ENCODE data around the gene CDH5.

CDH5 gene

DNA sequence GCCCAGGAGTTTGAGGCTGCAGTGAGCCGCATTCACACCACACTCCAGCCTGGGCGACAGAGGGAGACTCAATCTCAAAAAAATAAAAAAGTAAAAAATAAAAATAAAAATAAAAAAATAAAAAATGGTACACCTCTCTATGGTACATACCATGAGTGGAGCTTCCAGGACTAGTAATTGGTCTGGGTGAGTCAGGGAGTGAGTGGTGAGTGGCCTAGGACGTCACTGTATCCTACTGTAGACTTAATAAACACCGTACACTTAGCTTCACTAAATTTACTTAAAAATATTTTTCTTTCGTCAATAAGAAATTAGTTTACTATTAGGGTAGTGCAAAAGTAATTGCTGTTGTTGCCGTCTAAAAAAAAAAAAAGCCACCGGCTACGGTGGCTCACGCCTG lies 9.0 kb downstream of the CDH5 start:
- DNase-seq, result no peak

DNA sequence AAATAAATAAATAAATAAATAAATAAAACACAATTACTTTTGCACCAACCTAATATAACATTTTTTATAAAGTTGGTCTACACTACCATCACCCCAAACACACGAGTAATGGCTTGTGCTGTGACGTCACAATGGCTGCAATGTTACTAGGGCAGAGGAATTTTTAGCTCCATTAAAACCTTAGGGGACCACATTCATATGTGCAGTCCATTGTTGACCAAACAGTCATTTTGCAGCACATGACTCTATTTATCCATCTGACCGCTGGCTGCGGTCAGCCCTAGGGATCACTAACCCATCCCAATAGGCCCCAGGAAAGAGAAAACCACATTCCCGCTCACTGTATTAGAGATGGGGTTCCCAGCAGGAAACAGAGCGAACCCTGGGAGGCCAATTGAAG lies 9.6 kb downstream of the CDH5 start:
- DNase-seq, result no peak

DNA sequence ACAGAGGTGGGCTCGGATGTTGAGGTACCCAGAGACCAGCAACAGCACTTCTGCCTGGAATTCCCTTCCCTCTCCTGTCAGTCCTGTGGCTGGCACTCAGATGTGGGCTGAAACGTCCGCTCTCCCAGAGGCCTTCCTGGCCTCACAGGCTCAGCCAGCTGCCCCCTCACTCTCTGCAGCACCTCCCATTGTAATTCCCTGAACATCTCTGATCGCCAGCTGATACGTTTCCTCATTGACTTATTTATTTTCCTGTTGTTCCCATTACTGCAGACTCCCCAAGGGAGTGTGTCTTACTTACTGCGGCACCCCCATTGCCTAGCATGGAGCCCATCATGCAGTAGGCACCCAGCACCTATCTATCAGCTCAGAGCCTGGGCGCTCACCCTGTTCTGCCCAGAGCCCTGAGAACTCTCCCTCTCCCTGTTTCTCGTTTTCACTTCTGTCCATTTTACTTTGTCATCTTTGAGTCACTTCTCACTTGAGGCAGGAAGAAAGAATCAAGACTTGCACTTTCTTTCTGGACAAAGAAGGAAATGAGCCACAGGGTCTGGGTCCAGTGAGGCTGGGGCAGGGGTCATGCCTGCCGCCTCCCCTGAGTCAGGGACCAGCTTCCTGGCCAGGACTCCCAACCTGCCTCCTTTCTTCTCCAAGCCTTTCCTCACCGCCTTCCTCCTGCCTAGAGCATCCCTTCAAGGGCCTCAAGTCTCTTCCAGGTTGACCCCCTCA lies 10.2 kb downstream of the CDH5 start:
- DNase-seq, result no peak

DNA sequence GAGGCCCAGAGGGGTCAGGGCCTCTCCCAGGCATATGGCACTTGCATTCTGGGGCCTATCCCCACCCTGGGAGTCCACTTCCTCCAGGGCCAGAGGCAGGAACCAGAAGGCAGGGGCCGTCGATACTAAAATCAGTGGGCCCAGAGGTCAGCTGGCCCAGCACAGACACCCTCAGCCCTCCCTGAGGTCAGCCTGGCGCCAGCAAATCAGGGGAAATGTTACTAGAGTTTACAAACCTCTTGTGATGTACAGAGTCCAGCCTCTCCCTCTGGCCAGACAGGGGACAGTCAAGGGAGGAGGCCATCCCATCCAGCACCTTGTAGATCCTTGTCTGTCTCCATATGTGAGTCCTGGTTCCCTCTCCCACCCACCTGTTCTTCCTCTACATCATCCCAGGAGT lies 10.8 kb downstream of the CDH5 start:
- no peak for DNase-seq

DNA sequence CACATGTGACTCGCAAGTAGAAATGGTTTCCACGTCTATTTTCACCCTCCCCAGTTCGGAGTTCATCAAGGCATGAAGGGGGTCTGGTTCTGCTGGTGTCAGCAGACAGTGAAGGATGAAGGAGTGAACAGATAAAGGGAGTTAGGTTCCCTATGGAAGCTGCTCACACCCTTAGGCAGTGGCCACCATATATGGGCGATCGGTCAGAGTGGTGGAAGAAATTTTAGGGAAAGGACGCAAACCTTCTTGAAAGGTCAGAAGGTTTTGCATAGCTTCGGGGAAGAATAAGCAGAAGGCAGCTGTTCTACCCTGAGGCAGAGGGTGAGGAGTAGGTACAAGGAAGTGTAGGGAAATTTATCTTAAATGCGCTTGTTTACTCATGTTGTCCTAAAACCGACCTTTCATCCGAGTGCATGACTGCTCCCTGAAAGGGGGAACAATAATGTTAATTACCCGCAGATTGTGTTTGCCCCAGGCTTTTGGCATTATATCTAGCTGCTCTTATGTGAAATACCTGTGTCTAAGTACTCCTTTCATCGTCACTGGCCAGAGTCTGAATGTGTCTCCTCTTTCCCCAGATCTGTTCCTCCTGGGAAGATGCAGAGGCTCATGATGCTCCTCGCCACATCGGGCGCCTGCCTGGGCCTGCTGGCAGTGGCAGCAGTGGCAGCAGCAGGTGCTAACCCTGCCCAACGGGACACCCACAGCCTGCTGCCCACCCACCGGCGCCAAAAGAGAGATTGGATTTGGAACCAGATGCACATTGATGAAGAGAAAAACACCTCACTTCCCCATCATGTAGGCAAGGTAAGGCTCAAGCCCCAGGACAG lies 12.5 kb downstream of the CDH5 start:
- no peak for DNase-seq

DNA sequence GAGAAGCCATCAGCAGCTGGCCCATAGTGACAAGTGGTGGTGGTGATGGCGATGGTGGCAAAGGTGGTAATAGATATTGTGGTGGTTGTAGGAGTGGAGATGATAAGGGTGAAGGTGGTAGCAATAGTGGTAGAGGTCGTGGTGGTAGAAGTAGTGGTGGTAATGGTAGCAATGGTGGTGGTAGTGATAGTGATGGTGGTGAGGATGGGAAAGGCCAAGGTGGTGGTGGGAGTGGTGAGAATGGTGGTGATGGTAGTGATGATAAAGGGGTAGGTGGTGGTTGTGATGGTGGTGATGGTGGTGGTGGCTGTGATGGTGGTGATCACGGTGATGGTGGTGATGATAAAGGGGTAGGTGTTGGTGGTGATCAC lies 13.1 kb downstream of the CDH5 start:
- DNase-seq, result no peak

DNA sequence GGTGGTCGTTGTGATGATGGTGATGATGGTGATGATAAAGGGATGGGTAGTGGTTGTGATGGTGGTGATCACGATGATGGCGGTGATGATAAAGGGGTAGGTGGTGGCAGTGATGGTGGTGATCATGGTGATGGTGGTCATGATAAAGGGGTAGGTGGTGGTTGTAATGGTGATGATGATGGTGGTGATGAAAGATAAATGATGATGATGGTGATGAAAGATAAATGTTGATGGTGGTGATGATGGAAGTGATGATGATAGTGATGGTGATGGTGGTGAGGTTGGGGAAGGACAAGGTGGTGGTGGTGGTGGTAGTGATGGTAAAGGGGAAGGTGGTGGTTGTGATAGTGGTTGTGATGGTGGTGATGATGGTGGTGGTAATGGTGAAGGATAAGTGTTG lies 13.9 kb downstream of the CDH5 start:
- no peak for DNase-seq

DNA sequence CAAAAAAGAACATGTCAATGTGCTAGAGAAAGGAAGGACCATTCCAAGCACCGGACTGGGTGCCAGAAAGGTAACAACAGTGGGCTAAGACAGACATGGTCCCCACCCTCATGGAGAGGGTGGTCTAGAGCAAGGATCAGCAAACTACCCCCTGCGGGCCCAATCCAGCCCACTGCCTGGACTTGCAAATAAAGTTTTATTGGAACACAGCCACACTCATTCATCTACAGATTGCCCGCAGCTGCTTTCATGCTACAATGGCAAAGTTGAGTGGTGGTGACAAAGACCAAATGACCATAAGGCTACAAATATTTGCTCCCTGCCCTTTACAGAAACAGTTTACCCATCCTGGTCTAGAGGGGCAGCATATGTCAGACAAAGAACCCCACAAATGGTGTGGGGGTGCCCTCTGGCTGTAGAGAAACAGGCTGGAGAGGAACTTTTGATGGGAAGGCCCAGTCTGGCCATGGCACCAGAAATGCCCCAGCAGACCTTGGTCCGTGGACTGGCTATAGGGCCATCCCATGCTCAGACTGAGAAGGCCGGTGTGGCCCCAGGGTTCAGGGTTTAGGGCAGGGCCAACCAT lies 15.2 kb downstream of the CDH5 start:
- DNase-seq, result no peak

DNA sequence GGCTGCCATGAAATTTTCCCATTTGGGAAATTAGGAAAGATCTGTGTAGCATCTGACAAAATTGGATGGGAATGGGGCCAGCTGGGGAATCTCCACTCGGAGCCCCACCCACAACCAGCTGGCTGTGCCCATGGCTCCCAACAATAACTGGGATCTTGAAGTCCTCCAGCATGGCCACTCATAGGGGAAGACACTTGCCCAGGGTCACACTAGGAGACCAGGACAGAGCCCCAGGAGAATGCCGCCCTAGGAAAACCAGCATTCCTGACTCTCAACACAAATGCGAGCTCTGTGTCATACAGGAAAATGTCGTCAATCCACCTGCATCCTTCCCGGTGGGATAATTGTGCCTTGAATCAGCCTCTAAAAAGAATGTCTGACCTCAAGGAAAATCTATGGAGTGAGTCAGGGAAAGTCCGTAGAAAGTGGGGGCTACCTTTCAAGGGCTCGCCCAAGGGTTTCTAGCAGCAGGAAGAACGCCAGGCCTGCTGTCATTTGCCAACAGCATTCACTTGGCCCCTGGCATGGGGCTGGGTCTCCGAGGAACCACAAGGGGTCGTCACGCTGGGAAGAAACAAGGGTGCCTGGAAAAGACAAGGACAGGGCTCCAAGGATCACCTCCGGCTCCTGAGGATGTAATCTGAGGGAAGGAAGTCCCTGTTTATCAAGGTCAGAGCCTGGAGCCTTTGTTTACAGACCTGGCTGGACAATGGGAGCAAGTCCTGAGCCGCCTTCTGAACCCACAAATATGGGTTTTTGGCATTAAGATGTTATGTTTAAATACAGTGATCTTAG lies 15.9 kb downstream of the CDH5 start:
- DNase-seq, result no peak

DNA sequence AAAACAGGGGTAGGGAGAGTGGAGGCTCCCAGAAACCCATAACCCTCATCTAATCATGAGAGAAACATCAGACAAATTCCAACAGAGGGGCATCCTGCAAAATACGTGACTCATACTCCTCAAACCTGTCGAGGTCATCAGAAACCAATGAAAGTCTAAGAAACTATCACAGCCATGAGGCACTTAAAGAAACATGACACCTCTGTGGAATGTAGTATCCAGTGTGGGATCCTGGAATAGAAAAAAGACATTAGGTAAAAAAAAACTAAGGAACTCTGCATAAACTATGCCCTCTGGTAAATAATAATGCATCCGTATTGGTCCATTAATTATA lies 16.4 kb downstream of the CDH5 start:
- no peak for DNase-seq

DNA sequence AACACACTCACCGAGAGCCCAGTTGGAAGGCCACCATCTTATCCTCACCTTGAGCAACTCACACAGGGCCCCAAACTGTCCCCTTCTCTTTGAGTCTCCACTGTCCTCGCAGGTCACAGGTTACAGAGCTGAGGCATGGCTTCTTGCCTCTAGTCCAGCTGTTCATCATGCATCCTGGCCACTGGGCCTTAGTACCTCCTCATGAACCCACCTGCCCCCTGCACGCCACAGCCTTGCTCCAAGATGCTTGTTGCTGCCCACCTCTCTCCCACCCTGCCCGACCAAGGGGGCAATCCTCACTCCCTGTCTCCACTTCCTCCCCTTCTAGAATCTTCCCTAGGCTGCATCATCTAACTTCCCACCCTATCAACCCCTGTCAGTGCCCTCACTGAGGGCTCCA lies 17.1 kb downstream of the CDH5 start:
- no peak for DNase-seq

DNA sequence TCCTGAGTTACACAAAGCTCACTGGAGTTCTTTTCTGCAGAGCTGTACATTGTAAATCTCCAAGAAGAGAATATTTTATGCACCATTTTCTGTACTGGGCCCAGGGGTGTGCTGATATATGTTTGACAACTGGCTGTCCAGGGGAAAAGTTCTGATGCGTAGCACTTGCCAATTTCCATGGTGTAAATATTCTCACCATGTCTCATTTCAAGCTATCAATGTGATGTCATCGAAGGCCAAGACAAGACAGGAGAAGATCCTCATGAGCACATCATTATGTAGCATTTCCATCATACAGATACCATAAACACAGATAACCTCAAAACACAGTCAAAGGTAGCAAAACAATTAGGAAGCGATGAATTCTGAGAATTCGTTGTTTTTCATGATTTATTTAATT lies 18.9 kb downstream of the CDH5 start:
- DNase-seq, result no peak

DNA sequence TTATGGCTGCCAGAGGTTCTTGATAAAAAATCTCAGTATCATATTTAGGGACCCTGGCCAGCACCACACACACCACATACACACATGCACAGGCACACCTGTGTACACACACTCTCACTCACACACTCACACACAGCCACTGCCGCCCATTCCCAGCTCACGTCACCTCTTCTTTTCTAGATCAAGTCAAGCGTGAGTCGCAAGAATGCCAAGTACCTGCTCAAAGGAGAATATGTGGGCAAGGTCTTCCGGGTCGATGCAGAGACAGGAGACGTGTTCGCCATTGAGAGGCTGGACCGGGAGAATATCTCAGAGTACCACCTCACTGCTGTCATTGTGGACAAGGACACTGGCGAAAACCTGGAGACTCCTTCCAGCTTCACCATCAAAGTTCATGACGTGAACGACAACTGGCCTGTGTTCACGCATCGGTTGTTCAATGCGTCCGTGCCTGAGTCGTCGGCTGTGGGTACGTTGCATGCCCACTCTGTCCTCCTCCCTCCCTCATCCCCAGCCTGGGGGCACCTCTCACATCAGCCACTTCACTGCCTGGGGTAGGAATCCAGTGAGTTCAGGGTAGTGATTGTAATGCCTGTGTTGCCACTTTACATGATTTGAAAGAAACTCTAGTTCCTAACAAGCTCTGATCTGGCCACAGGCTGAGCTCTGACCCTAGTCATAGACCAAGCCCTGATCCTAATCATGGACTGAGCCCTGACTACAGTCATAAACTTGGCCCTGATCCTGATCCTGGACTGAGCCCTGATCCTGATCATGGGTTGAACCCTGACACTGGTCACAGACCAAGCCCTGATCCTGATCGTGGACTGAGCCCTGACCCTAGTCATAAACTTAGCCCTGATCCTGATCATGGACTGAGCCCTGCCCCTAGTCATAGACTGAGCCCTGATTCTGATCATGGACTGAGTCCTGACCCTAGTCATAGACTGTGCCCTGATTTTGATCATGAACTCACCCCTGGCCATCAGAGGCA lies 20.4 kb downstream of the CDH5 start:
- no peak for DNase-seq

DNA sequence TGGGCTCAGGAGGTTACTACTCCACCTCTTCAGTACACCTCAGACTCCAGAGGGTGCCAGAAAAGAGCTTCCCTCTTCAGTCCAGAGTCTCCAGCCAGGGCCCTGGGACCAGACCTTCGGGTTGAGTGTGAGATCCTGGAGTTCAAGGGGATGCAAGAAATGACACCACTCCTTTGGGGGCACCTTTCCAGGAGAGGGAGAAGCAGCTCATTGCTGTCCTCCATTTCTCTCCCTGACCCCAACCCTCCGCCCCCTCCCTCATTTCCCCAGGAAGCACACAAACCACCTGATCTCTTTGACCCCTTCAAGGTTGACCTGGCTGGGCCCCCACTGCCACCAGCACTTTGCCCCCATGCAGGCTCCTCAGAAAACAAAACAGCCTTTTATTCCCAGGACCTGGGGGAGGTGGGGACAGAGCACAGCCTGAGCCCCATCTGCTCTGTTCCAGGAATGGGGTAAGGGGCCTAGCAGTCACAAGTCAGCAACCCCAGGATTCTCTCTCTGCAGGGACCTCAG lies 21.4 kb downstream of the CDH5 start:
- no peak for DNase-seq

DNA sequence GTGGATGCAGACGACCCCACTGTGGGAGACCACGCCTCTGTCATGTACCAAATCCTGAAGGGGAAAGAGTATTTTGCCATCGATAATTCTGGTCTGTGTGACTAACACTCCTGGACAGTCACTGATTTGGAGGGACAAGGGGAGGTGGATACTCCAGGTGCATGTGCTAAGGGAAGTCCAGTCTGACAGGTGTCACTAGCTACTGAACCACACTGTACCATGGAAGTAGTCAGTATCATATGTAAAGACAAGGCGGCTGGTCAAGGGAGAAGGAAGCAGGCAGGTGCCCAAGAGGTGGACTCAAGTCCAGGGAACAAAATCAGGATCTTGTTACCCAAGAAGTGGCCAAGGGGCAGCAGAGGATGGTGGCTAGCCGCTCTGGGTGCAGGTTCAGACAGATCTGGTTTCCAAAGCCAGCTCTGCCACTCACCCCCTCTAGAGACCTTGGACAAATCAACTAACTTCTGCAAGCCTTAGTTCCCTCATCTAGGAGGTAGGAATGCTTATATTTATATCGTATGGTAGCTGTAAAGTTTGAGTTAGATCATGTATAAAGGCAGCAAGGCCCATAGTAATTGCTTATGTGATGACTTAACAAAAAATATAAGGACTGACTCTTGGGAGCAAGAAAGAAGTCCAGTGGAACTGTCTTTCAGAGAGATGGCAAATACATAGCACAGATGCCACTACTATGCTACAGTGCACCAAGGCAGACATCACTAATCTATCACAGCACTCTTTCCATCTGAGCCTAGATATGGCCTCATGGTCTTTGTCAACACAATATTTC lies 22.1 kb downstream of the CDH5 start:
- no peak for DNase-seq

DNA sequence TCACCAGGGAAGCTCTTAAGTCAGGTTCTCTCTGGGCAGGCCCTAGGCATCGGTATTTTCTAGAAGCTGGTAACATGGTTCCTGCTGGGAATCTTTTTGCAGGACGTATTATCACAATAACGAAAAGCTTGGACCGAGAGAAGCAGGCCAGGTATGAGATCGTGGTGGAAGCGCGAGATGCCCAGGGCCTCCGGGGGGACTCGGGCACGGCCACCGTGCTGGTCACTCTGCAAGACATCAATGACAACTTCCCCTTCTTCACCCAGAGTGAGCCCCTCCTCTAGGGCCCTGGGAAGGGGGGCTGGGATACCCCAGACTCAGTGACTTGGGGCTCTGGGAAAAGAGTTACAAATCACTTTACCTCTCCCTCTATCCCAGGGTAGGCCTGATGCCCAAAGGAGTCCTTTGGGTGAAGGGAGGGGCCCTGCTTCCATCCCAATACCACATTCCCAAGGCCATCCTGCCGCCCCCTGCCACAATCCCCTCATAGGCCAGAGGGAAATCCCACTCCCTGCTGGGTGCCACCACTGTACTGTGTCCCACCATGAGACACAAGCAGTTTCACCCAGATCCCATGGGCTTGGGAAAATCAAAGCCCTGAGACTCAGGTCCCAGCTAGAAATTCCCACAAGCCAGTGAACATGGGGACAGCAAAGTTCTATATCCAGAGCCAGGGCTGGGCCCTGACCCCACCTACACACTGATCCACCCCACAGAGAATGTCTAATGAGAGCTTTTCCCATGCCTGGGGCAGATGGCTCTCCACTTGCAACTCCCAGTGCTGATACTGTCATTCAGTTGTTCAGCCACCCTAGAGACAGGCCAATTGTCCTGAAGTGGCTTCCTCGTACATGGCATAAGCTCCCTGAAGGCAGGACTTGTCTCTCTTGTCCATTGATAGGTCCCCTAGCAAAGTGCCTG lies 23.0 kb downstream of the CDH5 start:
- DNase-seq, result no peak

DNA sequence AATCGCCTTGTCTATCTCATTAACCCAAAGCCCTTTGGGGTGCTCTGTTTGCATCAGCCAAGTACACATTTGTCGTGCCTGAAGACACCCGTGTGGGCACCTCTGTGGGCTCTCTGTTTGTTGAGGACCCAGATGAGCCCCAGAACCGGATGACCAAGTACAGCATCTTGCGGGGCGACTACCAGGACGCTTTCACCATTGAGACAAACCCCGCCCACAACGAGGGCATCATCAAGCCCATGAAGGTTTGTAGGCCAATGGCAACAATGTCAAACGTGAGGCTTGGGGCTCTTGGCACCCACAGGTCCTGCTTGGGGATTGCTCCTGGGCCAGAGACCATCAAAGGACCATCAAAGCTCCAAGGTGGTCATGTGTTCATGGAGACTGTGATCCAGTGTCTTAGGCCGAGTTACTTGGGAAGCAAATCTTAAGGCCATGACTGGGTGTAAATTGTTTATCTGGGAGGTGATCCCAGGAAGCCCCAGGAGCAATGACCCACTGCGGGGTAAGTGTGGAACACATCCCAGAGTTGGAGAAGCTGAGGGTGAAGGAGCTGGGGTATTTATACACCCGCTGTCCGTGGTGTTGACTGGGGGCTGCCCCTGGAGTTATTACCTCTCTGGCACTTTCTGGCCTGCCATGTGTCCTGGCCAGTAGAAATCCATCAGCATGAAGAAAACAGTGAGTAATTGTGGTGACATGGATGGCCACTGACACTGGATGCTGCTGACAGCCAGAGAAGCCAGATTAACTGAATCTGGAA lies 24.0 kb downstream of the CDH5 start:
- DNase-seq, result no peak

DNA sequence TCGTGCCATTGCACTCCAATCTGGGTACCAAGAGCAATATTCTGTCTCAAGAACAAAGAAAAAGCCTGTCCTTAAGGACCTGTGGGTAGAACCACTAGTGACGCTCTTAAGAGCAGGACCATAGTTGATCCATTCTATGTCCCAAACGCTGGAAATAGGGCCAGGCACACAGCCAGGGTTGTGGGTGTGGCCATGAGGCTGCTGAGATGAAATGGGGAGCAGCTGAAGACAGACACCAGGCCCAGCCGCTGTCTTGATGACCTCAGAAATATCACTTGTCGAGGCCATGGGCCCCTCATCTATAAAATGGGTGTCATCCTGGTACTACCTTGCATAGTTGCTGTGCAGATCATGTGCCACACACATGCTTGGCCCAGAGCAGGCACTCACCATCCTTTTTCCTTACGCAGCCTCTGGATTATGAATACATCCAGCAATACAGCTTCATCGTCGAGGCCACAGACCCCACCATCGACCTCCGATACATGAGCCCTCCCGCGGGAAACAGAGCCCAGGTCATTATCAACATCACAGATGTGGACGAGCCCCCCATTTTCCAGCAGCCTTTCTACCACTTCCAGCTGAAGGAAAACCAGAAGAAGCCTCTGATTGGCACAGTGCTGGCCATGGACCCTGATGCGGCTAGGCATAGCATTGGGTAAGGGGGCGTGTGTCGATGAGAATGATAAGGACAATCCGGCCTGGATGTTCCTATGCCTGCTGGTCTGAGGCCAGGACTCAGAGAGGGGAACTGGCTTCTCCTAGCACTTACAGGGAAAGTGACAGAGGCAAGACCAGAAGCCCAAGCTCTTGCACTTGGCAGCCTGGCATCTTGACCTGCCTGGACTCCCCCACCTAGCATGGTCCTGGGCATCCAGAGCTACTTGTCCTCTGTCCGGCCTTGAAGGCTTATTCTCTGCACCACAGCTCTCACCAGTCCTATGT lies 25.5 kb downstream of the CDH5 start:
- no peak for DNase-seq

All from NCI-H345 (cell line).